Testis (tissue), 2 donors: ENCODE data around the gene WDR37.

Experiments used
- CTCF ChIP-seq, 3 experiments: fragments of 450-650 bp in 2 of 3; fragments of 200-600 bp in 1 of 3; sonication (generic) in 1 of 3; IDR thresholded peaks; one replicate each; pipeline ENCODE4 v1.5.1; 2016 to 2019; ENCODE audit warnings: antibody characterized with exemption in 3 of 3, mild to moderate bottlenecking in 2 of 3, moderate library complexity in 1 of 3
- POLR2A ChIP-seq: fragments of 450-650 bp; IDR thresholded peaks from one replicate; pipeline ENCODE4 v1.6.1; 2017; ENCODE audit warnings: antibody characterized with exemption, mild to moderate bottlenecking, moderate library complexity

GRCh38 chr10:1007583-1007982 is 48.6 kb upstream of the WDR37 start:
- no peak for TF ChIP-seq POLR2A
- TF ChIP-seq CTCF (IDR thresholded peaks at IDR 0.05) = no peak
